Measurements from ENCODE around the gene CCDC126.
"Not testable (repeated sequence)": the region's sequence is repeated elsewhere in the genome, so short reads cannot be mapped to it uniquely, and the experiment has no call there.

The CCDC126 gene, protein sequence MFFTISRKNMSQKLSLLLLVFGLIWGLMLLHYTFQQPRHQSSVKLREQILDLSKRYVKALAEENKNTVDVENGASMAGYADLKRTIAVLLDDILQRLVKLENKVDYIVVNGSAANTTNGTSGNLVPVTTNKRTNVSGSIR

DNA sequence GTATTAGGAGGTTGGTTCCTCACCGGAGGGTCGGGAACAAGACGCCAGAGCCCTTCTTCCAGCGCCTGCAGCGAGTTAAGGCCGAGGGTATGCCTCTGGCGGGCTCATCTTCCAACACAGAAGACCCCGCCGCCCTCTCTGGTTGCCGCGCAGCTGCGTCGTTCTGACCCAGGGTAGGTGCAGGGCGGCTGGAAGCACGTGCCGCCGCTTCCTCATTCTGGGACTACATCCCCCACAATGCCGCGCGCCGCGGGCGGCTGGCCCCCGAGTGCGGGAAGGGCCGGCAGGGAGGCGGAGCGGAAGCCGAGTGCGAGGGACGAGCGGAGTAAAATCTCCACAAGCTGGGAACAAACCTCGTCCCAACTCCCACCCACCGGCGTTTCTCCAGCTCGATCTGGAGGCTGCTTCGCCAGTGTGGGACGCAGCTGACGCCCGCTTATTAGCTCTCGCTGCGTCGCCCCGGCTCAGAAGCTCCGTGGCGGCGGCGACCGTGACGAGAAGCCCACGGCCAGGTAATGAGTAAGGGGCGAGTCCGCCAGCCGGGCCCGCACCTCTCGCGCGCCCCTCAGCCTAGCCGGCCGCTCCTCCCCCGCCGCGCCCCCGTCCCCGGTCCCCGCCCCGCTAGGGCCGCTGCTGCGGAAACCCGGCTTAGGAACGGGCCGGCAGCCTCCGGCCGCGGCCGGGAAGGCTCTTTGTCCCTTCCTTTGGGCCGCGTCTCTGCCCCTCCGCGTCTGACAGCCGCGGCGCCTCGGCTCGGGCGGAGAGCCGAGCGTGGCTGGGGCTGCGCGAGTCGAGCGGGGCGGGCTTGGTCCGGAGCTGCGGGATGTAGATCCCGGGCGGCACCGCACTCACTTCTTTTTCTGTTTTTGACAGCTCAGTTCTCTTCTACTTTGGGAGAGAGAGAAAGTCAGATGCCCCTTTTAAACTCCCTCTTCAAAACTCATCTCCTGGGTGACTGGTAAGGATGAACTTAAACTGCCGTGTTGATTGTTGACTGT, at the start of gene CCDC126:
TSS of gene CCDC126 (plus strand) at position 289 of the 998 bp plus-strand sequence. CDS start 13,934 bp downstream, outside the sequence.
- DNase-seq = peak; percentile 94

DNA sequence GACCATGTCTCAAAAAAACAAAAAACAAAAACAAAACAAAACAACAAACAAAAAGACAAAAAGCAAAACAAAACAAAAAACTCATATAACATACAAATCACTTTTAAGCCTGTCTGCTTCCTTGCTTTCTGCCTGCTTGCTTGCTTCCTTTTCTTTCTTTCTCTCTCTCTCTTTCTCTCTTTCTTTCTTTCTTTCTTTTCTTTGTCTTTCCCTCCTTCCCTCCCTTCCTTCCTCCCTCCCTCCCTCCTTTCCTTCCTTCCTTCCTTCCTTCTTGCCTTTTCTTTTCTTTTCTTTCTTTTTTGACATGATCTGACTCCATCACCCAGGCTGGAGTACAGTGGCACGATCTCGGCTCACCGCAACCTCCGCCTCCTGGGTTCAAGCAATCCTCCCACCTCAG, 49.5 kb upstream of the CCDC126 start:
- DNase-seq = no peak

DNA sequence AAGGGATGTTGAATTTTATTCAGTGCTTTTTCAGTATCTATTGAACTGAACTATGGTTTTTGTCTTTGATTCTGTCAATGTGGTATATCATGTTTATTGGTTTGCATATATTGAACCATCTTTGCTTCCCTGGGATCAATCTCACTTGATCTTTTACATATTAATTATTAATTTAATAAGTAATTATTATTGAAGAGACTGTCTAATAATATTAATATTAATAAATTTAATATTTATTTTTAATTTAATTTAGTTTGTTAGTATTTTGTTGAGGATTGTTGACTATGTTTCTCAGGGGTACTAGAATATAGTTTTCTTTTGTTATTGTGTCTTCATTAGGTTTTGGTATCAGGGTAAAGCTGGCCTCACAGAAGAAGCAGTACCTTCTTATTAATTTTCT, 38.9 kb upstream of the CCDC126 start:
- DNase-seq = no peak

DNA sequence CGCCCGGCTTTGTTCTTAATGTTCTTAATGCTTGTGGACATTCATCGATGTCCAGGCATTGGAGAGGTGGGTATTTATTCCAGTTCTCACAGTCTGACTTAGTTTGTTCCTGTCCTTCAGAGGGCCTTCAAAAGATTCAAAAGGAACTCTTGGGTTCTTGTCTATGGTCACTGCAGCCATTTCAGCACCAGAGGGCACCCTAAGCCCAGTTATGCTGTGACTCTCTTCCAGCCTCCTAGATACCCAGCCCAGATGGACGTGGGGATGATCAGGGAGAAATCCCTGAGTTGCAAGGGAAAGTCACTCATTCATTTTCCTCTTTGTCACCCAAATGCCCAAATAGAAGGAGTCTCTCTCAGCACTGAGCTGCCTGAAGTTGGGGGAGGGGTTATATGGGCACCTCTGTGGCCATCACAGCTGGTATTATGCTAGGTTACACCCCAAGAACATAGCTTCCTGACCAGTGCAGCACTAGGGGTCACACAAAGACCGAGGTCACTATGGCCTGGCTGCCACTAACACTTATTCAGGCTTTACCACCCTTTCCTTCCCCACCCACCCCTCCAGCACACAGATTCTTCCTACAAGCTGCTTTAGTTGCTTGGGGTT, 26.5 kb upstream of the CCDC126 start:
- peak; percentile 70 for DNase-seq

DNA sequence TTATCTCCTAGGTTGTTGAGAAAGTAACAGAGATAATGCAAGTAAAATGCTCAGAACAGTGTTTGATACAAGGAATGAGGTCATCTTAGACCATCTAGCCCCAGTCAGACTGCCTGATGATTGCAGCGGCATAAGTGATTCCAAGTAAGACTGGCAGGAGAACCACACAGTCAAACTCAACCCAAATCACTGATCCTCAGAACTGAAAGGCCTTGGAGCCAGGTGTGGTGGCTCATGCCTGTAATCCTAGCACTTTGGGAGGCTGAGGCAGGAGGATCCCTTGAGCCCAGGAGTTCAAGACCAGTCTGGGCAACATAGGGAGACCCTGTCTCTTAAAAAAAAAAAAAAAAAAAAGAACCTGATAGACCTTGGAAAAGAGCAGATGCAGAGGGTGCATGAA, 15.2 kb upstream of the CCDC126 start:
- DNase-seq = not testable (repeated sequence)

DNA sequence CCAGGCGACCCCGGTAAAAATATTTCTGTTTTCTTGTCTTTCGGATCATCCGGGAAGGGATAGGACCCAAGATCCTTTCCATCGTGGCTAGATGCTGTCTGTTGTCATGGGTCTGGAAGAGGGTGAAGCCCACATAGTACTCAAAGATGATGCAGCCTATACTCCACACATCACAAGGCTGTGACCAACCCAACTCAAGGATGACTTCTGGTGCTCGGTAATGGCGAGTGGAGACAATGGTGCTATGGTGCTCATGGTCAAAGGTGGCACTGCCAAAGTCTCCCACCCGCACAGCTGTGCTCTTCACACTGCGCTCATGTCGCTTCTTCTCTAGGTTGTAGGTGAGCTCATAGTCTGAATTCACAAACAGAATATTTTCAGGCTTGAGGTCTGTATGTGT, 11.9 kb upstream of the CCDC126 start:
- DNase-seq = not testable (repeated sequence)

DNA sequence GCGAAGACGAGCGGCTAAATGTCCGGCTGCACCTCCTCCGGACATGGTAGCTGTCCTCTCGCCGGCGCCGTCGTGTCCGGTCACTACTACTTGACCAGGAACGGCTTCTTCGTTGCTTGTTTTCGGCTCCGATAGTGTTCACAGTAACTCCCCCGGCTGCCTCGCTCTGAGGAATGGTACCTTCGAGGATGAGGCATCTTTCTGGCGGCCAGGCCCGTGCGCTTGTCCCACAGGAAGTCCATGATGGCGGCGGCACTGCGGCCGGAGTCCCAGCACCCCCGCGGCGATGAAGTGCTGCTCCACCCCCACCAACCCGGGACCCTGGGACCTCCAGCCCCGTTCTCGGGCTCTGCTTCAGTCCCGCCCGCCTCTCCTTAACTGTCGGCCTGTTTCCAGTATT, 11.0 kb upstream of the CCDC126 start:
- no peak for DNase-seq

DNA sequence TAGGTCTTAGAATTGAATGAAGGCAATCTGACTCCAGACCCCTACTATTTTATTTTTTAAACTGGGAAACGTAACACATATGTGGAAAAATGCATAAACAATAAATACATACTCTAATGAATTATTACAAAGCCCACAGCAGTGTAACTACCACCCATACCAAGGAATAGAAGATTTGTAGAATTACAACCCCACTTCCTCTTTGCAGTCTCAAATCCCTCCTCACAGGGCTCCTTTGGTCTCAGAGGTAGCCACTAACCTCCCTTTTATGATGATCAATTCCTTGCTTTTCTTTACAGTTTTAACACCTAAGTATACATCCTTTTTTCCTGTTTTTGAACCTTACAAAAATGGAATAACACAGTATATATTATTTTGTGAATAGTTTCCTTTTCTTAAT, 6.7 kb upstream of the CCDC126 start:
- no peak for DNase-seq

DNA sequence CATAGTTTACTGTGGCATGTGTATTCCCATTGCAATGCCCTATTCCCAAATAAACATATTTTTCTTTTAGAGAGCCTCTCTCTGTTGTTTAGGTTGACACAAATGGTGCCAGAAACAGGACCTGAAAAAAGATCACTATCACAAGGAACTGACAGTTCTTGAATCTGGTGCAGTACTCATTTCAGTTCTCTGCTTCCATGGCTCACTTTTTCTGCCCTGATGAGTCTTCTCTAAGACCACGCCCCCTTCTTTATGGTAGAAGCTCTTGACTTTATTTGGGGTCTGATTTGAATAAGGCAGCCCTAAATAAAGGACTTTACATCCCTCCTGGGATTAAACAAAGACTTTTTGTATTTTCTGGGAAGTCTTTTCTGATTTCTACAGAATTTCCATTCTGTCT, 3.5 kb upstream of the CCDC126 start:
- DNase-seq = no peak

DNA sequence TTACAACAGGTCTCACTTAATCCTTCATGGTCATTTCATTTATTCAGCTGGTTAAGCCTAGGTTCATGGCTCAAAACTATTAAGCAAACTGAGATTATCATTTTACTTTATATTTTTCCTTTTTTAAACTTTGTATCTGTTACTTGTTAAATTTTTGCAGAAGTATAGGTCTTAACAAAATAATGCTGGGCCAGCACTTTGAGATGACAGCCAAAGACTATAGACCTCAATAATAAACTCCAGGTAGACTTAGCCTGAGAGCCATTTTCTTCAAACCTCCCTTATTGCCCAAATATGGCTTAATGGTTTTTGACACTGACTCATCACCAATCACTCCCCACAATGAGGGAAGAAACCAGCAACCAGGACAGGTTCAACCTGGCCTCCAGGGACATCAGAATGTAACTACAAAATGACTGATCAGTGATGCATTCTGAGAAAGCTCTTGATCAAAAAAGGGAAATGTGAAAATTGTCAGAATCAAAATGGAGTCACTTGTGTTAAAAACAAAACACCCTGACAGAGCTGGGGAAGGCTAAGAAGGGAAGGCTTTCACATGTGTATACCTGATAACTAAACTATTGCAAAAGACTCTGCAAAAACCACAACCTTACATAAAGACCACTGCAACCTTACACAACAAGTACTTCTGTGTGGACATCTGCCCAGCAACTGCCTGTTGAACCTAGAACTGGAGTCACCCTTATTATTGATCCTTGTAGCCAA, 2.1 kb upstream of the CCDC126 start:
- peak; percentile 5 for DNase-seq

DNA sequence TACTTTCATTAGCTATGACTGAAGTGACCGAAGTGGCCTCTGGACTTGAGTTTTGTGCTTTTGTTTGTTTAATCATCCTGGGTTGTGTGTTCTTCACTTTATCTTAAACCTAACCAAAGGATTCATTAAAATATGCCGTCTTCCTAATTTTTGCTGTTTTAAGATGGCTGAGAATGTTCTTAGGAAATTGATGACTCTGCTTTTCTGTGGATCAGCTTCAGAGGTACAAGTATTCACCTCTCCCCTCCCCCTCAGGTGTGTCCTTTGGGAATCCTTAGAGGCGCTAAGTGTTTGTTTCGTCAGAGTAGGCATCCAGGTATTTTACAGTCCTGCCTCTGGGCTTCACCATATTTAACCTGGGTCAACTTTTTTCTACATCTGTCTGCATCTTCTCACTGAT, 1.1 kb downstream of the CCDC126 start:
- DNase-seq = peak; percentile 6

DNA sequence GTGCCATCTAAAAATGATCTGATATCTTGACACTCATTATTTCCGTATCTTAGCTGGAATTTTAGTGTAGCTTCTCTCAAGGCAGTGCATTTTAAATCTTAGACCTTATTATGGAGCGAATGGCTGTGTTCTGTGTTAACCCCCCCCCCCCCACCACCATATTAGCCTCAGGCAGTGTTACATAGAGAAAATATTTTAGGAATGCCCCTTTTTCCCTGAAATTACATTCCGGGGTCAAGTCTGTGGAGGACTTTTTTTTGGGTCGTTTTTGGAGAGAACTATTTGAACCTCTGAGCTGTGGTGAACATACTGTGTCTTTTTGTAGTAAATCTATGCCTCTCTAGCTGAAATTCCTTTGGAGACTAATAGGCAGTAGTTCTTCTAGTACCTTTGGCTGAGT, 3.1 kb downstream of the CCDC126 start:
- DNase-seq = no peak

DNA sequence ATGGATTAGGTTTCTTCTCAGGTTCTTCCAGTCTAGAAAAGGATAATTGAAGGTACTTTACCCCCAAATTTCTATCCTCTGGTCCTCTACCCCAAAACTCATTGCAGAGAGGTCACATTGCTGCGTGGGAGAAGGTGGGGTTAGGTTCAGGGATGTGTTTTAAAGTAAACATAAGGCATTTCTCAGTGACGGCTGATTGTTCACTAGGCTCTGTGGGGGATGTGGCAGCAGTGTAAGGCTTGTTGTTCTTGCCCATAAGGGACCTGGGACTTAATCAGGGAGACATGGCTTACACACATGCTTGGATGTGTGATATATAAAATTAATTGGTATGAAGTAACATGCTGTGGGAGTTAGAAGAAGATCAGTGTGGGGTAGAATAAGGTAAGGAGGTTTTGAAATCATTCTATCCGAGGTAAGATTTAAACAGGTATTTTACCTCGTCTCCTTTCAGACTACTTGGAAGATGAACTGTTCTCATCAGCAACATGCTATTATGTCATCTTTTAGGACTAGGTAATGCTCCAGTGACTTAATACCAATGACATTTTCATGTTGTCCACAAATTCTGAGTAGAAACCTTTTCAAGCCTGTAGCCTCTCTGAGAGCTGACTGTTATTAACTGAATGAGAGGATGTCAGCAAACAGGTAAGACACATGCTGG, 6.6 kb downstream of the CCDC126 start:
- DNase-seq = no peak

DNA sequence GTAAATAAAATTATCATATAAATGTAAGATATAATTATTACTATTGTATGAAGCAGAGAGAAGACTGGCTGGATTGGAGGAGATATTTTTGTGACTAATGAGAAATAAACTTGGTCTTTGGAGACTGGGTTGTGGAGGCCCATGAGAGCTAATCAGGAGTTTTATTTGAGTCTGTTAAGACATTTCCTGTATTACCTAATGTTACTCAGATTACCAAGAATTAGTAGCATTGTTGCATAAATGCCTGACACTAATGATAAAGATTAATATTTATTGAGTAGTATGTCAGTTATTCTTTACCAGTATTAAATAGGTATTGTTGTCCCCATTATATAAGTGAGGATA, 7.1 kb downstream of the CCDC126 start:
- DNase-seq = no peak

DNA sequence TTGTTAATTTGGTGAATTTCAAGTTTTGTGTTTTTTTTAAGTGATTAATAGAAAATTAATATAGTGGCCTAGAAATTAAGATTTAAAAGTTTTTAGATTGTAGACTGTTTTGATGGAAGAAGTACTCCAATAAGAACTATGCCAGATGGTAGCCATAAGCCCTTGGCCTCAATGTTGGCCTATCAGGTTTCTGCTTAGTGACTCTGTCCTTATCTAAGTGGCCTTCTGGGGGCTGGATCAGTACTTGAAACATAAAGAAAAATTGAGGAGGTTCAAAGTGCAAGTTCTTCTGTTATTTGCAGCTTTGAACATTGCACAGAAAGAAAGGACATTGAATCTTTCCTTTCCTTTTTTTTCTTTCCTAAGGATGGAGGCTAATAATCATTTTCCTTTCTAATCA, 9.9 kb downstream of the CCDC126 start:
- no peak for DNase-seq

DNA sequence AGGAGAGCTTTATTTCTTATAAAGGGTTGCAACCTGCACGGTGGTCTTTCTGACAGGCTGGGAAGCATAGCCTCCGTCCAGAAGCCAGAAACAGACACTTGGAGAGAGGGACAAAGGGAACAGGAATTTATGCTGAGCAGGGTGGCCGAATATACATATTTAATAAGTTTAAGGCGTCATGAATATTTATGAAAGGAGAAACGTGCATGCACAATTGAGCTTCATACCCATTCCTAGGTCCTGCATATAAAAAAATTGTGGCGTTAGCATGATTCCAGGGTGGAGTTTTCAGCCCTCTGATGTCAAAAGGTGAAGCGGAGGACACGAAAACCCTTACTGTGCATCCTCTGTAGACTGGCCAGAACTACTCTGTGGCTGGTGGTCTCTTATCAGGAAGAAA, 10.7 kb downstream of the CCDC126 start:
- DNase-seq = no peak

DNA sequence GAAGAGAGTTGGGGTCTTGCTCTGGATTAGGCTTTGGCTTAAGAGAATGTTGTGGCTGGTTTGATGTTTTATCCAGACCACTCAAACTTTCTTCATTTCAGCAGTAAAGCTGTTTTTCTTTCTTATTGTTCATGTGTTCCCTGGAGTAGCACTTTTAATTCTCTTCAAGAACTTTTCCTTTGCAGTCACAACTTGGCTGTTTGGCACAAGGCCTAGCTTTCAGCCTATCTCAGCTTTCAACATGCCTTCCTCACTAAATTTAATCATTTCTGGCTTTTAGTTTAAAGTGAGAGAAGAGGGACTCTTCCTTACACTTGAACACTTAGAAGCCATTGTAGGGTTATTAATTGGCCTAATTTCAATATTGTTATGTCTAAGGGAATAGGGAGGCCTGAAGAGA, 18.1 kb downstream of the CCDC126 start:
- DNase-seq = no peak

DNA sequence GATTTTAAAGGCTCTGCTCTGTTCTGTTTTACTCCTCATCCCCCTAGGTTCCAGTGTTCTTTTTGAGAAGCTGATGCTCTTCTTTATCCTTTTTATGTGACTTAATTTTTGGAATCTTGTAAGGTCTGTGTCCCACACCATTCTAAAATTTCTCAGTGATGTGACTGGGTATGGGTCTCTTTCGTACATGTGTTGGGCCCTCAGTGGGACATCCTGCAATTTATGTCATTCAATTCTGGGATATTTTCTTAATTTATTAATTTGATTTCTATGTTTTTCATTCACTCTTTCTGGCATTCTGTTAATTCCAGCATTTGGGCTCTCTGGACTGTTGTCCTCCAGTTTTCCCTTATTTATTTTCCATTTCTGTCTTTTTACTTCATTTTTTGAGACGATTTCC, 19.4 kb downstream of the CCDC126 start:
- no peak for DNase-seq

DNA sequence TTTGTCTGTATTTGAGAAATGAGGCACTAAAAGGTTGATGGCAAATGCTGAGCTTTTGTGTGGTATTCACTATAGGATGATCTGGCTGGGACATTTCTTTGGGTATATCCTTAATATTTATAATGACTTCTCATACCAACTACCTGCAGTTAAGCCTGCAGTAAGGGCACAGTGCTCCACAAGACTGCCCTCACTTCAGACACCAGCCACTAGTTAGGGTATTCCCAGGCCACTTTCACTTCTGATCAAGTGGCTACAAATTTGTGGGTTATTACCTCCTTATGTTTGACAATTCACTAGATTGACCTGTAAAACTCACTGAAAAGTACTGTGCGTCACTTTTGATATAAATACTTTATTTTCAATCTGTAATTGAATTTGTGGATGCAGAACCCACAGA, 20.3 kb downstream of the CCDC126 start:
- DNase-seq = no peak

DNA sequence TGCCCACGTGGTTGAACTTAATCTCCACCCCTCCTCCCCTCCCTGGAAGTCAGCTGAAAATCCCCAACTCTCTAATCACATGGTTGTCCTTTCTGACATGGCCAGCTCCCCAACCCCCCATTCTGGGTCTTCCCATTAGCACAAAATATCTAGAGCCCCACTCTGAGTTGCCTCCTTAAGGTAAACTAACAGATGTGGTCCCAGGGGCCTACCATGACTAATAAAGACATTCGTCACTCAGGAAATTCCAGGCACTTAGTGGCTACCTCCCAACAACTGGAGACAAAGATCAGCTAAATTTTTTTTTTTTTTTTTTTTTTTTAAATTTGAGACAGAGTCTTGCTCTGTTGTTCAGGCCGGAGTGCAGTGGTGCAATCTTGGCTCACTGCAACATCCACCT, 21.1 kb downstream of the CCDC126 start:
- DNase-seq = no peak

DNA sequence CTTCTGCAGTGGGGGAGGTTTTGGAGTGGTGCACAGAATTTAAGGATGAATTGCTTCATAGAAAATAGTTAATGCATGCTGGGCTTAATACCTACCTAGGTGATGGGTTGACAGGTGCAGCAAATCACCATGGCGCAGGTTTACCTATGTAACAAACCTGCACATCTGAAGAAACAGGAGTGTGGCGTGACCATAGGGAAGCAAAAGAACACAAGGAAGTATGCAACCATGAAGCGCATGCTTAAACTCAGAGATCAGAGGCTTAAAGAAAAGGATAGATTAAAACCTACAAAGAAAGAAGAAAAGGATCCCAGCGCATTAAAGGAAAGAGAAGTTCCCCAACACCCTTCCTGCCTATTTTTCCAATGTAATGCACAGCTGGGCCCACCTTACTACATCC, 22.0 kb downstream of the CCDC126 start:
- DNase-seq = no peak

DNA sequence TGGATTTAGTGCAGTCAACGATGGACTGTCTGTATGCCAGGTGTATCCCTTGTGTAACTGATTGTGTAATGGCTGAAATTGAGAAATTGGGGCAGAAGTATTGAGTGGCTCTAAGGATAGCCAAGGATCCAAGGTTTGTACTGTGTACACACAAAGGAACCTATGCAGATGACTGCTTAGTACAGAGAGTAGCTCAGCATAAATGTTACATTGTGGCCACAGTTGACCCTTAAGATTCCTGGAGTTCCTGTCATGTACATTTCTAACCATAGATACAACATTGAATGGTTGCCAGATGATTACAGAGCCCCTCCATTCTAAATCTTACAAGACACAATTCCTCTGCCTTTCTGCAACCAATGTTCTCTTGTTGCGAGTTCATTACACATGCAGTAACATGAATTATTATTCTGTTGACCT, 25.3 kb downstream of the CCDC126 start:
- no peak for DNase-seq

DNA sequence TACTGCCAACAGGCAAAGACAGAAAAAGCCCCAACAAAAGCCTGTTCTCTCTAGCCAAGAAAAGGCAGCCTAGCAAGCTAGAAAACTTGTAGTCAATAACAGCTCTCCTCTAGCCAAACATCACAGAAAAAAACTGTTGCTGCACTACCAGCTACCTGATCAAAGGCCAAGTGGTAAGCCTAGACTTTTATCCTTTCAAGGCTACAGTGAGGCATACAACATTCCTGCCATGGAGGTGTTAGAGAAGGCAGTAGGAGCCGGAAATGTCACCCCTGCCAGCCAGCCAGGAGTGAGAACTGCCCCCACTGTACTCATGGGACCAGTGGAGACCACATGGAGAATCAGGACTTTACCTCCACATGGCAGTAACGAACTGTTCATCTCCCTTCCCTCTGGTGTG, 31.2 kb downstream of the CCDC126 start:
- DNase-seq = no peak

Measured in NCI-H146 (cell line).